Measurements from ENCODE around the gene RLN1.
"Not testable (repeated sequence)": the region's sequence is repeated elsewhere in the genome, so short reads cannot be mapped to it uniquely, and the experiment has no call there.

Gene RLN1

GRCh38 chr9:5338992-5339981 lies at the start of gene RLN1:
RLN1 (minus strand) TSS chr9:5339876; CDS start chr9:5339746, 130 bp downstream.
- not testable (repeated sequence) for DNase-seq (ENCODE audit: low spot score)

DNA sequence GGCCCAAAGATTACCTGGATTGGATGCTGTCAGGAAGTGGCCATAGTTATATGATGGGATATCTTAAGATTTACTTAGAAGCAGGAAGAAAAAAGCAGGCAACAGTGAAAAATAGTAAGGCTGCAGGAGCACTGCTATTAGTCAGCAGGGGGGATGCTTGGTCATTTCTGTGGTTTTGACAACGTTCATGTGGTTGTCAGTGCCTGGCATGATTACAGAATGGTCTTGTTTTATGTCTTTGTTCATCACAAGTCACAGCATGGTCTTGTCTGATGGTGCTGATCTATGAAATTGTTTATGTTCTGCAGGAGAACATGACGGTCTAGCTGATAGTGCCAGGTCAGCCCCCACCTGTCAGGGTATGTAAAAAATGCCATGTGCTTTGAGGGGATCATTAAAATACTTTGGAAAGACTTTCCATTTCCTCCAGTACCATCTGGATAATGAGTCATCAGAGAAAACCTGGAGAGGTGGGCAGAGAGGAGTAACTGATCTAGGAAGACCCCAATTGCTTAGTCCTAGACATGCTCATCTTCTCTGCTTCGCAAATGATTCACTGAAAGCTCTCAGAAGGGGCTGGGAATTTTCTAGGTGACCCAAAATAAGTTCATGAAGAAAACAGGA lies 49.5 kb upstream of the RLN1 start:
- DNase-seq (ENCODE audit: low spot score) = peak; percentile 19
- TF ChIP-seq, protein P1, sequence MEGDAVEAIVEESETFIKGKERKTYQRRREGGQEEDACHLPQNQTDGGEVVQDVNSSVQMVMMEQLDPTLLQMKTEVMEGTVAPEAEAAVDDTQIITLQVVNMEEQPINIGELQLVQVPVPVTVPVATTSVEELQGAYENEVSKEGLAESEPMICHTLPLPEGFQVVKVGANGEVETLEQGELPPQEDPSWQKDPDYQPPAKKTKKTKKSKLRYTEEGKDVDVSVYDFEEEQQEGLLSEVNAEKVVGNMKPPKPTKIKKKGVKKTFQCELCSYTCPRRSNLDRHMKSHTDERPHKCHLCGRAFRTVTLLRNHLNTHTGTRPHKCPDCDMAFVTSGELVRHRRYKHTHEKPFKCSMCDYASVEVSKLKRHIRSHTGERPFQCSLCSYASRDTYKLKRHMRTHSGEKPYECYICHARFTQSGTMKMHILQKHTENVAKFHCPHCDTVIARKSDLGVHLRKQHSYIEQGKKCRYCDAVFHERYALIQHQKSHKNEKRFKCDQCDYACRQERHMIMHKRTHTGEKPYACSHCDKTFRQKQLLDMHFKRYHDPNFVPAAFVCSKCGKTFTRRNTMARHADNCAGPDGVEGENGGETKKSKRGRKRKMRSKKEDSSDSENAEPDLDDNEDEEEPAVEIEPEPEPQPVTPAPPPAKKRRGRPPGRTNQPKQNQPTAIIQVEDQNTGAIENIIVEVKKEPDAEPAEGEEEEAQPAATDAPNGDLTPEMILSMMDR (IDR thresholded peaks at IDR 0.05; ENCODE audit: extremely low read depth, missing control alignments) = no peak

- TF ChIP-seq, protein P1 (IDR thresholded peaks at IDR 0.05; ENCODE audit: extremely low read depth, missing control alignments) = no peak
- no peak for DNase-seq (ENCODE audit: low spot score)
Observed at GRCh38 chr9:5388026-5388819, 48.5 kb upstream of the RLN1 start.

GRCh38 chr9:5384436-5384835 lies 44.8 kb upstream of the RLN1 start:
- DNase-seq (ENCODE audit: low spot score) = no peak
- TF ChIP-seq, protein P1 (IDR thresholded peaks at IDR 0.05; ENCODE audit: extremely low read depth, missing control alignments) = no peak

GRCh38 chr9:5382479-5382878 lies 42.8 kb upstream of the RLN1 start:
- no peak for DNase-seq (ENCODE audit: low spot score)
- TF ChIP-seq, protein P1 (IDR thresholded peaks at IDR 0.05; ENCODE audit: extremely low read depth, missing control alignments) = no peak

DNA sequence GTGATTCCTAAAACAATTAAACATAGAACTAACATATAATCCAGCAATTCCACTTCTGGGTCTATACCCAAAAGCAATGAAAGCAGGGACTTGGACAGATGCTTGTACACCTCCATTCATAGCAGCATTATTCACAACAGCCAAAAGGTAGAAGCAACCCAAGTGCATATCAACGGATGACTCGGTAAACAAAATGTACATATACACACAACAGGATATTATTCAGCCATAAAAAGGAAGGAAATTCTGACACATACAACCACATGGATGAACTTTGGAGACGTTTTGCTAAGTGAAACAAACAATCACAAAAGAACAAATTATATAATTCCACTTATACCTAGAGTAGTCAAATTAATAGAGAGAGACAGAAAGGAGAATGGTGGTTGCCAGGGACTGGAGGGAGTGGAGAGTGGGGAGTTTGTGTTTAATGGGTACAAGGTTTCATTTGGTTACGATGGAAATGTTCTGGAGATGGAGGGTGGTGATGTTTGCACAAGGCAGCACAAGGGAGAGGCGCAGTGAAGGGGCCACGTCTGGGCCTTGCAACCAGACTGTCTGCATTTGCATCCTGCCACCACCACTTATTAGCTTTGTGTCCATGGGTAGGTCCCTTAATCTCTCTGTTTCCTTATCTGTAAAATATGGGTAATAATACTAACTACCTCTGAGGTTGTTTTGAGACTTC lies 36.3 kb upstream of the RLN1 start:
- DNase-seq (ENCODE audit: low spot score) = no peak
- TF ChIP-seq, protein P1 (IDR thresholded peaks at IDR 0.05; ENCODE audit: extremely low read depth, missing control alignments) = no peak

- TF ChIP-seq, protein P1 (IDR thresholded peaks at IDR 0.05; ENCODE audit: extremely low read depth, missing control alignments) = no peak
- peak; percentile 15 for DNase-seq (ENCODE audit: low spot score)
Observed at GRCh38 chr9:5375091-5375490, 35.4 kb upstream of the RLN1 start.
